ENCODE data around the gene RABGAP1.

RABGAP1 gene

GRCh38 chr9:122929796-122930354 lies 10.9 kb upstream of the RABGAP1 start:
- Histone ChIP-seq H3K4me3 (ENCODE audit: low read length) (peak overlapping the region; percentile 99), H3K4me1 (ENCODE audit: insufficient read depth, low read length) (peaks cover 11% of the 10 kb centered on the region), H3K27ac (ENCODE audit: low read length) (no peak overlapping the region), H3K27me3 (ENCODE audit: insufficient read depth, low read length) (no peaks in the 10 kb centered on the region), H3K9ac (ENCODE audit: low read depth, low read length) (peak overlapping the region; percentile 96; the same call in 1 of the 2 replicates), H3K36me3 (ENCODE audit: insufficient read depth, low read depth, low read length) (peaks cover 7% of the 10 kb centered on the region; the same call in 1 of the 2 replicates), H3K9me3 (ENCODE audit: insufficient read depth, low read depth, low read length) (no peaks in the 10 kb centered on the region)

- H3K9ac ChIP-seq (ENCODE audit: low read depth, low read length): peak overlapping the region; percentile 96; the same call in 1 of the 2 replicates
- H3K27ac ChIP-seq (ENCODE audit: low read length): peak overlapping the region; percentile 68
- H3K36me3 ChIP-seq (ENCODE audit: insufficient read depth, low read depth, low read length): peaks cover 7% of the 10 kb centered on the region; the same call in 1 of the 2 replicates
- no peaks in the 10 kb centered on the region for H3K9me3 ChIP-seq (ENCODE audit: insufficient read depth, low read depth, low read length)
- H3K4me1 ChIP-seq (ENCODE audit: insufficient read depth, low read length): peaks cover 11% of the 10 kb centered on the region
- H3K4me3 ChIP-seq (ENCODE audit: low read length): peak overlapping the region; percentile 99
- H3K27me3 ChIP-seq (ENCODE audit: insufficient read depth, low read length): no peaks in the 10 kb centered on the region
These were observed 10.1 kb upstream of the RABGAP1 start for GRCh38 chr9:122930541-122931225.

GRCh38 chr9:122931226-122932121 lies 9.3 kb upstream of the RABGAP1 start, which contains the start of gene ZBTB26:
Gene ZBTB26 (minus strand): TSS chr9:122931512. CDS start chr9:122919934, 11,578 bp downstream.
- Histone ChIP-seq H3K27me3 (ENCODE audit: insufficient read depth, low read length) (no peaks in the 10 kb centered on the region), H3K9ac (ENCODE audit: low read depth, low read length) (peak within 1 kb of the TSS; percentile 96), H3K27ac (ENCODE audit: low read length) (peak within 1 kb of the TSS; percentile 68), H3K9me3 (ENCODE audit: insufficient read depth, low read depth, low read length) (no peaks in the 10 kb centered on the region), H3K4me3 (ENCODE audit: low read length) (peak within 1 kb of the TSS; percentile 99), H3K4me1 (ENCODE audit: insufficient read depth, low read length) (peaks cover 11% of the 10 kb centered on the region), H3K36me3 (ENCODE audit: insufficient read depth, low read depth, low read length) (peaks cover 13% of the 10 kb centered on the region)

GRCh38 chr9:122936464-122936863 lies 4.4 kb upstream of the RABGAP1 start:
- Histone ChIP-seq H3K9ac (ENCODE audit: low read depth, low read length) (no peak overlapping the region), H3K9me3 (ENCODE audit: insufficient read depth, low read depth, low read length) (no peaks in the 10 kb centered on the region), H3K27me3 (ENCODE audit: insufficient read depth, low read length) (no peaks in the 10 kb centered on the region), H3K36me3 (ENCODE audit: insufficient read depth, low read depth, low read length) (peaks cover 32% of the 10 kb centered on the region), H3K4me3 (ENCODE audit: low read length) (no peak overlapping the region), H3K27ac (ENCODE audit: low read length) (no peak overlapping the region), H3K4me1 (ENCODE audit: insufficient read depth, low read length) (peaks cover 7% of the 10 kb centered on the region; the same call in 1 of the 2 replicates)

- no peak overlapping the region for H3K27ac ChIP-seq (ENCODE audit: low read length)
- no peaks in the 10 kb centered on the region for H3K27me3 ChIP-seq (ENCODE audit: insufficient read depth, low read length)
- H3K9me3 ChIP-seq (ENCODE audit: insufficient read depth, low read depth, low read length): no peaks in the 10 kb centered on the region
- H3K4me3 ChIP-seq (ENCODE audit: low read length): no peak overlapping the region
- no peak overlapping the region for H3K9ac ChIP-seq (ENCODE audit: low read depth, low read length)
- H3K4me1 ChIP-seq (ENCODE audit: insufficient read depth, low read length): peaks cover 7% of the 10 kb centered on the region; the same call in 1 of the 2 replicates
- peaks cover 32% of the 10 kb centered on the region for H3K36me3 ChIP-seq (ENCODE audit: insufficient read depth, low read depth, low read length)
These were observed 3.9 kb upstream of the RABGAP1 start for GRCh38 chr9:122936883-122937282.

- H3K27me3 ChIP-seq (ENCODE audit: insufficient read depth, low read length): no peaks in the 10 kb centered on the region
- no peak overlapping the region for H3K4me3 ChIP-seq (ENCODE audit: low read length)
- no peak overlapping the region for H3K9ac ChIP-seq (ENCODE audit: low read depth, low read length)
- no peaks in the 10 kb centered on the region for H3K9me3 ChIP-seq (ENCODE audit: insufficient read depth, low read depth, low read length)
- peaks cover 7% of the 10 kb centered on the region; the same call in 1 of the 2 replicates for H3K4me1 ChIP-seq (ENCODE audit: insufficient read depth, low read length)
- H3K36me3 ChIP-seq (ENCODE audit: insufficient read depth, low read depth, low read length): peaks cover 37% of the 10 kb centered on the region
- H3K27ac ChIP-seq (ENCODE audit: low read length): no peak overlapping the region
These were observed 1.2 kb upstream of the RABGAP1 start for GRCh38 chr9:122939601-122940000.

- peaks cover 7% of the 10 kb centered on the region; the same call in 1 of the 2 replicates for H3K4me1 ChIP-seq (ENCODE audit: insufficient read depth, low read length)
- peaks cover 37% of the 10 kb centered on the region for H3K36me3 ChIP-seq (ENCODE audit: insufficient read depth, low read depth, low read length)
- H3K27me3 ChIP-seq (ENCODE audit: insufficient read depth, low read length): no peaks in the 10 kb centered on the region
- no peaks in the 10 kb centered on the region for H3K9me3 ChIP-seq (ENCODE audit: insufficient read depth, low read depth, low read length)
- H3K4me3 ChIP-seq (ENCODE audit: low read length): peak overlapping the region; percentile 63
- peak overlapping the region; percentile 77 for H3K27ac ChIP-seq (ENCODE audit: low read length)
- H3K9ac ChIP-seq (ENCODE audit: low read depth, low read length): peak overlapping the region; percentile 79; the same call in 1 of the 2 replicates
These were observed 419 bp upstream of the RABGAP1 start for GRCh38 chr9:122940454-122940748.

- peak overlapping the region; percentile 88 for H3K27ac ChIP-seq (ENCODE audit: low read length)
- no peaks in the 10 kb centered on the region for H3K9me3 ChIP-seq (ENCODE audit: insufficient read depth, low read depth, low read length)
- H3K4me3 ChIP-seq (ENCODE audit: low read length): peak overlapping the region; percentile 91
- H3K4me1 ChIP-seq (ENCODE audit: insufficient read depth, low read length): peaks cover 12% of the 10 kb centered on the region; the same call in 1 of the 2 replicates
- H3K27me3 ChIP-seq (ENCODE audit: insufficient read depth, low read length): no peaks in the 10 kb centered on the region
- H3K9ac ChIP-seq (ENCODE audit: low read depth, low read length): peak overlapping the region; percentile 91
- H3K36me3 ChIP-seq (ENCODE audit: insufficient read depth, low read depth, low read length): peaks cover 28% of the 10 kb centered on the region
These were observed 888 bp downstream of the RABGAP1 start for GRCh38 chr9:122941582-122942234.

- H3K4me1 ChIP-seq (ENCODE audit: insufficient read depth, low read length): peaks cover 34% of the 10 kb centered on the region
- H3K36me3 ChIP-seq (ENCODE audit: insufficient read depth, low read depth, low read length): peaks cover 13% of the 10 kb centered on the region; the same call in 1 of the 2 replicates
- no peaks in the 10 kb centered on the region for H3K27me3 ChIP-seq (ENCODE audit: insufficient read depth, low read length)
- no peak overlapping the region for H3K27ac ChIP-seq (ENCODE audit: low read length)
- H3K9me3 ChIP-seq (ENCODE audit: insufficient read depth, low read depth, low read length): no peaks in the 10 kb centered on the region
- H3K9ac ChIP-seq (ENCODE audit: low read depth, low read length): no peak overlapping the region
- H3K4me3 ChIP-seq (ENCODE audit: low read length): no peak overlapping the region
These were observed 4.4 kb downstream of the RABGAP1 start for GRCh38 chr9:122944960-122945888.

GRCh38 chr9:122946461-122947005 lies 5.7 kb downstream of the RABGAP1 start:
- Histone ChIP-seq H3K9me3 (ENCODE audit: insufficient read depth, low read depth, low read length) (no peaks in the 10 kb centered on the region), H3K27ac (ENCODE audit: low read length) (no peak overlapping the region), H3K27me3 (ENCODE audit: insufficient read depth, low read length) (no peaks in the 10 kb centered on the region), H3K4me1 (ENCODE audit: insufficient read depth, low read length) (peaks cover 41% of the 10 kb centered on the region), H3K9ac (ENCODE audit: low read depth, low read length) (no peak overlapping the region), H3K4me3 (ENCODE audit: low read length) (no peak overlapping the region), H3K36me3 (ENCODE audit: insufficient read depth, low read depth, low read length) (peaks cover 13% of the 10 kb centered on the region; the same call in 1 of the 2 replicates)
